Stimulated activated CD4-positive, alpha-beta T cell treated with anti-CD3 and anti-CD28 coated beads, Interleukin-4, amount 100 ng/mL, for 1 hour (primary cell): ENCODE results near the gene ZSWIM1.

Source experiments
- DNase-seq: peaks from one replicate; pipeline ENCODE4 v3.0.0-alpha.2; 2020

The ZSWIM1 gene

DNA sequence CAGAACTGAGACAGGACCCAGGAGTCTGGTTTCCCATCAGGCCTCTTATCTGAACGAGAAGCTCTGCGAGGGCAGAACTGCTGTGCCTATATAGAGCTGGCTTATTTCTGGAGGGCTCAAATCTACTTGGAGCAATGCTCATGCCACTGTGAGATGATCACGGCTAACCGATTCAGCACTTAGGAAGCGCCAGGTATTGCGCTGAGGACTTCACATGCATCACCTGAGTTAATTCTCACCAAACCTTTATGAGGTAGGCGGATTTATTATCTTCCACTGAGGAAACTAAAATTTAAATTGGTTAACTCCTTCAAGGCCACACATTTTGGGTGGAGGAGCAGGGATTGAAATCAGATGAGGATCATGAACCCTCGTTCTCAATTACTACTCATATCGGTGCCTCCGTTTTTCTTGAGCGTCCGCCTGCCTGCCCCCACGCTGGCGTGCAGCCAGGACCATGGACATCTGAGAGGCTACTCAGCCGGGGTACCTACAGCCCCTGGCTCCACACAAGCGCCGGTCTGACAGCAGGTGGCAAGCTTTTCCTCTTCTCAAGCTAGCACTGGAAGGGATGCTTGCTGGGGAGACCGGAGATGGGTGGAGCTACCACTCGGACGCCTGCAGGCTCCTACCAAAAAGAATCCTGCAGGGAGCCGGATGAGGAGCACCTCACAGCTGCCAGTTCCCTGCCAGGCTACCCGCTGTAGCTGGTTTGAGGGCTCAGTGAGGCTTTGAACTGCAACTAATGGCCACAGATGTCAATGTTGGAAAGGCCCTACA, 52.4 kb downstream of the ZSWIM1 start:
- DNase-seq, result peak; percentile 50

GRCh38 chr20:45934046-45934585, 53.1 kb downstream of the ZSWIM1 start:
- no peak for DNase-seq
